Activated CD4-positive, CD25-positive, alpha-beta regulatory T cell (primary cell): ENCODE results near the gene MUC2.

Experiments used
- DNase-seq, 4 experiments: peaks; one replicate each; lab custom pipeline; 2025; lab: John Stamatoyannopoulos, UW

Gene MUC2

DNA sequence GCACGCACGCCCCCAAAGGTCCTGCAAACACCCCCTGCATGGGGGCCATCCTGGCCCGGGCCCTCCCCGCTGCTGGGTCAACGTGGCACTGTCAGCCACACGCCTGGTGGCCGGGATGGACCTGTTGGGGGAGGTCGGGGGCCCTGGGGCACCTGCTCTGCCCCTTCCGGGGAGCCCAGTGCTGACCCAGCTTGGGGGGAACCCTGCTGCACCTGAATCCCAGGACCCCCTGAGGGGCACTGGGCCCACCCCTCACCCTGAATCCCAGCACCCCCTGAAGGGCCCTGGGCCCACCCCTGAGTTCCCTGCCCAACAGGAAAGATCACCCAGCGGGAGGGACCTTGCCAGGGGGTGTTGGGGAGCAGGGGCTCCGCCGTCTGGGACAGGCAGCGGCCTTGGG is 37.7 kb upstream of the MUC2 start:
- no peak for DNase-seq

DNA sequence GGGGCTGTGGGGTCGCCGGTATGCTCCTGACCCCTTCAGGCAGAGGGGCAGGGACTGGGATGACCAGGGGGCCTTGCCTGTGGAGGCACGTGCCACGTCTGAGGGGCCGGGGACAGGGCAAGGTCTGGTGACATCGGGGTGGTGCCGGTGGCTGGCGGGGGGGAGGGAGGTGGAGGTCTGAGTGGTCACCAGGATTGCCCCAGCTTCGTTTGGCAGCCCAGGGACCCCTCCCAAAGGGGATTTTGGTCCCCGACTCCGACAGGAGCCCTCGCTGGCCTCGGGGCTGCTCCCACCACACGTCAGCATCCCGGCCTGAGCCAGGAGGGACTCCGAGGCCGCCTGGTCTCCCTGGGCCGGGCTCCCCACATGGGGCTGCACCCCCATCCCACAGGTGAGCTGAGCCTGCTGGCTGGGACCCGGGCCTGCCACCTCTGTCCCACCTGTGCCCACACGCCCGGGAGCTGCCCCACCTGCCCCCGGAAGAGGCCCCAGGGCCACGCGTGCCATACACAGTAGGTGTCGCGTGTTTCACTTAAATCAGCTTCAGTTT is 37.1 kb upstream of the MUC2 start:
- no peak for DNase-seq

DNA sequence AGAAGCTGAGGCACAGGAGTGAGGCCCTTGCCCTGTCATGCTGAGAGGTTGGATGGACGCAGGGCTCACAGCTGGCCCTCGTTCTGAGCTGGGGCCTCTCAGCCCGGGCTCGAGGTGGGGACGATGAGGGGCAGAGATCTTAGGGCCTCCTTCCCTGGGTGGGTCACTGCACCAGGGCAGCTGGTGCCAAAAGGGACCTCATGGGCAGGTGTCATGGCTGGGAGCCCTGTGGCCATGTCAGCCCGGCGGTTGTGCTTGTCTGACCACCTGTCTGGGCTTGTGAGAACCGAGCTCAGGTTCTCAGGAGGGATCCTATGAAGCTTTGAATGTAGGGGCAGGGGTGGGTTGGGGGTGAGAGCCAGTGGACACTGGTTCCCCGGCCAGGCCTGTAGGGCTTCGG is 36.3 kb upstream of the MUC2 start:
- no peak for DNase-seq

DNA sequence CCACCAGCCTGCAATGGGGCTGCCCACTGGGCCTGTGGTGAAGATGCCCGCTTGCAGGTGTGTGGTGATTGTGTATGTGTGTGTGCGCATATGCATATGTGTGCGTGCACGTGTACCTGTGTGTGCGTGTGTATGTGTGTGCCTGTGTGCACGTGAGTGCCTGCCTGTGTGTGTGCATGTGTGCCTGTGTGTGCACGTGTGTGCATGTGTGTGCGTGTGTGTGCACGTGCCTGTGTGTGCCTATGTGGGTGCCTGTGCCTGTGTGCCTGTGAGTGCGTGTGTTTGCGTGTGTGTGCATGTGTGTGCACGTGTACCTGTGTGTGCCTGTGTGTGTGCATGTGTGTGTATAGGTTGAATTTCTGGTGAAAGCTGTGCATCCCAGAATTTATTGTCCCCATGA is 35.8 kb upstream of the MUC2 start:
- no peak for DNase-seq

DNA sequence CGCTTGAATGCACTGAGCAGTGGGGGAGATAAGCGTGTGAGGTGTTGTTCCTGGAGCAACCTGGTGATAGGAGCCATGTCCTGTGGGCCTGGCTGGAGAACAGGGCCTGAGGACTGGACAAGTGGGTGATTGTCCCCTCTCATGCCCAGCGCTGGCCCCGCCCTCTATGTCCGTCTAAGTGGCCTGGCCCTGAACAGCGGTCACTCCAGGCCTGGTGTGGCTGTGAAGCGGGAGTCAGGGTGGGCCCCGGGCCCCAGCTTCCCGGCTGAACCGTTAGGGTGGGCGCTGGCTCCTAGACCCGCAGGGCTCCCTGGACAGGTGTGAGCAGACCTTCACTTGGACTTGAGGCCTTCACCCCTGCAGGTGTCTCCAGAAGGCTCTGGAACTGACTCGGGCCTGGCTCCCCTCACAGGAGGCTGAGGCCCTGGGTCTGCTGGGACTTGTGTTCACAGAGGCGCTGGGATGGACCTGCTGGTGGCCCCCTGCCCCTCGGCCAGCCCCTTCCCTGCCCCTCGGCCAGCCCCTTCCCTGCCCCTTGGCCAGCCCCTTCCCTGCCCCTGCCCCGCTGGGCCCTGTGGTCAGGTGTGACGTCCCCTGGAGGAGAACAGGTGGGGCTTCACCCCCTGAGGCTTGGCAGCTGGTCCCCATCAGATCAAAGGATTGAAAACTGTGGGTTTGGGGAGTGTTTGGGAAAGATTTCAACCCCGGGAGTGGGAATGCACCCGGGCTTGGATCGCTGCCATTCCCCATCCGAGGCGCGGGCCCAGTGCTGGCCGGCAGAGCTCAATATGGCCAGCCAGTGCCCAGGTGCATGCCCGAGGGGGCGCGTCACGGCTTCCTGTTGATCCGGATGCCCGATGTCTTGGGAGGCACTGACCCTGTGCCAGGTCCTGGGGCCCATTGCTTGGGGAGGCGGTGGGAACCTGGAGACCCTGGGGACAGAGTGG is 34.9 kb upstream of the MUC2 start:
- DNase-seq = no peak

DNA sequence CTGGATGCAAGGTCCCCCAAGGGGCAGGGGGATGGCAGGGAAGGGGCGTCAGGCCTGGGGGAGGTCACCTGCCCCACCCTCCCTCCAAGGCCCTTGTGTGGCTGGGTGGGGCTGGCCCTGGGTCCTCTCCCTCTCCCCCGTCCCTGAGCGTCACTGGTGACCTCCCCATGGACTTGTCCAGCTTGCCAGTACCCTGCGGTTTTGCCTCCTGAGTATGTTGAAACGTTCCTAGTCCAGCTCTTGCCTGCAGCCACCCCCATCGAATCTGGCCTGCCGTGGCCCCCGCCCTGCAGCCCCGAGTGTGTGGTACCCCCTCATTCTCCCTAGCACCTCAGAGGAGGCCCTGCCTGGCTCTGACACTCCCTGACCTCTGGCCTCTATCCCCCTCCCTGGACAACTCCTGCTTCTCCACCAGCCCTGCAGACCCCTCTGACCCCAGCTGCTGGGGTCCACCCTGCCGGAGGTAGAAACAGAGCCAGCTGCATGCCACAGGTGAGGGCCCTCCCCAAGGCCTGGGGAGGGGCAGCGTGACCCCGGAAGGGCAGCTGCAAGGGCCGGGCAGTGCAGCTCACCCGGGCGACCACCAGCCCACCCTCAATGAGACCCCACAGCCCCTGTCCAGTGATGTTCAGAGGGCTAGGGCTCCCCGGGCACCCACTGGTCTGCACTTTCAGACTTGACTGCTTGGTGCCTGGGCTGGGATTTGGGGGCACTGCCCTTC is 34.1 kb upstream of the MUC2 start:
- DNase-seq = no peak

DNA sequence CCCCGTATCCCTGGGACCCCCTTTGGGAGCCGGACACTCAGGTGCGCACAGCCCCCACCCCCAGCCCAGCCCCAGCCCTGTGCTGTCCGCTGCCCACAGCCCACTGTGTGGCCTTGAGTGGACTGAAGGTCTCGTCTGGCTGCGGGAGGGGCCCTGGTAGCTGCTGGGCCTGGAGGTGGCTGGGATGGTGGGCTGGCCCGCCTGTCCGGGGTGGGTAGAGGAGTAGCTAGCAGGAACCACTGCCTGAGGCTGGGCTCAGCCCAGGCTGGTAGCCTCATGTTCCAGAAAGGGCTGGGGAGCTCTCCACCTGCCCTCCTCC is 33.6 kb upstream of the MUC2 start:
- DNase-seq = no peak

DNA sequence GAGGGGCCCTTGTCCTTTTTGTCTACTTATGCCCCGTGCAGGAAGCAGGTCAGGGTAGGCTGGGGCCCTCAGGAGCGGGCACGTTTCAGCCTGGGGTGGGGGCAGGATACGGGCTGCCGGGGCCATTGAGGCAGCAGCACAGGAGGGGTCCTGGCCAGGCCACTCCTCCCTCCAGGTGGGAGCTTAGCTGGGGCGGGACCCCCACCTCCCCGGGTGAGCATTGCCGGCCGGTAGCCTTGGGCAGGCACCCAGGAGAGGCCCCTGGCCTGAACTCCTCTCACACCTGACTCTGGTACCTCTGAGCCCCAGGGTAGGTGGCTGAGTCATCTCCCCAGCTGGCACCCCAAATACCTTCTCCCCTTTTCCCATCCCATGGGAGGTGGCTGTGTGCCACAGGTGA is 33.2 kb upstream of the MUC2 start:
- no peak for DNase-seq

DNA sequence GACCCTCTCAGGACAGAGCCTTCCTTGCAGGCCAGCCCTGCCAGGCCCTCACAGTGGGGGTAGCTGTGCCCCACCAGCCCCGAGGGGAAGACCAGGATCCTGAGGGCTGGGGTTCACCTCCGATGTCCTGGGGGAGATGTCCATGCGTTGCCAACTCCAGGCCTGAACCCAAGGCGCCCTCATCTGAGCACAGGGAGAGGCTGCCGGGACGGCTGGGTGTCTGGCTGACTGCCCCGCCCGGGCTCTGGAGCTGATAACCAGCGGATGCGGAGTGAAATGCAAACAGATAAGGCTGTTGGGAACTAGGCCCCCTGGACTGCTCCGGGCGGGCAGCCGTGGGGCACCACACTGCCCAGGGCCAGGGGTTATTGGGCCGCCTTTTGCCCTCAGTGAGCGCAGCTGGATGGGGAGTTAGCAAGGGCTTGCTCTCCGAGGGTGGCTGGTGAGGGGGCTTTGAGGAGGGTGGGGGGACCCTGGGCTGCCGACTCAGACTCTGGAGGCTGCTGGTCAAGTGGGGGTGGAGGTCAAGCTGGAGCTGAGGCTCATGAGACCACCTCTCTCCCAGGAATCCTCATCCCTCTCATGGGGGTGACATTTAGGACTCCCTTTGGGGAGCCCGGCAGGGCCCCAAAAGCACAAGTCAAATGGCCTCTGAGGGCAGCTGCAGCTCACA is 32.6 kb upstream of the MUC2 start:
- no peak for DNase-seq

DNA sequence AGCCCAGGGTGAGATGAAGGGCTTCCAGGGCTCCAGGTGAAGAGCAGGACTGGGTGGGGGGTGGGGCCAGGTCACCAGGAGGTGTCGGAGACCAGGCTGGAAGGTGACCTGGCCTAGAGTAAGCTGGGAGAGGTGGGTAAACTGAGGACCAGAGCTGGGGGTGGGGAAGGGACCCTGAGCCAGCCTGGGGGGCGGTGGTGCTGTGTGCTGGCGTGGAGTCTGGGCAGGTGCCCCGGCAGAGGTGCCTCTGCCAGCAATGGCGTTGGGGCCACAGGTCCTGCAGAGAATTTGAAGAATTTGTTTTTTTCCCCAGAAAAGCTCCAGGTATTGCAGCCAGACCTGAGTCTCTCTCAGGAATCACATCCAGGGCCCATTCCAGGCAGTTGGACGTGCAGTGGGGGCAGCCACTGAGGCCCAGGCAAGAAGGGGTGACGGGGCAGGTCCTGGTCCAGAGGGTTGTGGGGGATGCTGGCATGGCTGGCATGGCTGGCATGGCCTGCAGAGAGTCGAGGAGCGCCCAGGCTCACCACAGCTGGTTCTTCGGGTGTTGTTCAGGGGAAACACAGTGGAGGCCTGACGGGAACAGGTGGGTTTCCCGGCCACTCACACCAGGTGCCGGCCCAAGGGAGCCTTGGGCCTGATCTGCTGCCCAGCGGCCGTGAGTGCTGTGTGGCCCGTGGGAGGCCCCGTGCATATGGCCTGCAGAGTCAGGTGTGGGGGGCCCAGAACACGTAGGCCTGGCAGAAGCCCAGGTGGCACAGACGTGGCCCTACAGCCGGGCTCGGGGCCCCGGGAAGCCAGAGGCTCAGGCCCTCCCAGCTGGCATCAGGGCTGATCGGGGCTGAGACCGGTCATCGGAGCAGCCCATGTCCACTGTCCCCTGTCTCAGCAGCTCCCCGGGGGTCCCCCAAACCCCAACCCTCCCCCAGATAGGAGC is 31.8 kb upstream of the MUC2 start:
- DNase-seq = no peak

DNA sequence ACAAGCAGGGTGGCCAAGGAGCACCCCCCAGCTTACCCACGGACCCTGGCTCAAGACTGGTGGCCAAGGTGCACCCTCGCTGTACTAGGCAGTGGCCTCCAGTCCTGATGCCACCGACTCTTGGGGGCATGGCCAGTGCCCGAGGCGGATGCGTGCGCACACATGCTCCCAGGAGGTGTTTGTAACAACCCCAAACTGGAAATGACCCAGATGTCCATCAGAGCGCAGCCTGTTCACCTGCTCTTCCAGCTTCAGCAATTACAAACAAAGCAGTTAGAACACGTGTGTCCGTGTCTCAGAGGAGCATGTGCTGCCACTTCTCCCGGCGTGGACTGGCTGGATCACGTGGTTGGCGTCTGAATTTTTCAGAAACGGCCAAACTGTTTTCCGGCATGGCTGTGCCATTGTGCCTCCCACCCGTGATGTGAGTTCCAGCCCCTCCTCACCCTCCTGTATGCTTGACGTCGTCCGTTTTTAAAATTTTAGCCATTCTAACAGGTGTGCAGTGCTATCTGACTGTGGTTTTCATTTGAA is 31.0 kb upstream of the MUC2 start:
- DNase-seq = no peak

DNA sequence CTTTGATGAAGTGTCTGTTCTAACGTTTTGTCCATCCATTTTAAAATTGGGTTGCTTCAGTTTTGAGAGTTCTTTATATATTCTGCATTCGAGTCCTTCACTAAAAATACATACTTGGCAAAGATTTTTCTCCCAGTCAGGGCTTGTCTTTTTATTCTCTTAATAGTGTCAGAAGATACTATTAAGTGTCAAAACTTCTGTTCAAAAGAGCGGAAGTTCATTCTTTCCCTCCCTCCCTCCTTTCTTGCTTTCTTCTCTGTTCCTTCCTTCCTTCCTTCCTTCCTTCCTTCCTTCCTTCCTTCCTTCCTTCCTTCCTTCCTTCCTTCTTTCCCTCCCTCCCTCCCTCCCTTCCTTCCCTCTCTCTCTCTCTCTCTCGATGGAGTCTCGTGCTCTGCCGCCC is 30.5 kb upstream of the MUC2 start:
- DNase-seq = no peak

DNA sequence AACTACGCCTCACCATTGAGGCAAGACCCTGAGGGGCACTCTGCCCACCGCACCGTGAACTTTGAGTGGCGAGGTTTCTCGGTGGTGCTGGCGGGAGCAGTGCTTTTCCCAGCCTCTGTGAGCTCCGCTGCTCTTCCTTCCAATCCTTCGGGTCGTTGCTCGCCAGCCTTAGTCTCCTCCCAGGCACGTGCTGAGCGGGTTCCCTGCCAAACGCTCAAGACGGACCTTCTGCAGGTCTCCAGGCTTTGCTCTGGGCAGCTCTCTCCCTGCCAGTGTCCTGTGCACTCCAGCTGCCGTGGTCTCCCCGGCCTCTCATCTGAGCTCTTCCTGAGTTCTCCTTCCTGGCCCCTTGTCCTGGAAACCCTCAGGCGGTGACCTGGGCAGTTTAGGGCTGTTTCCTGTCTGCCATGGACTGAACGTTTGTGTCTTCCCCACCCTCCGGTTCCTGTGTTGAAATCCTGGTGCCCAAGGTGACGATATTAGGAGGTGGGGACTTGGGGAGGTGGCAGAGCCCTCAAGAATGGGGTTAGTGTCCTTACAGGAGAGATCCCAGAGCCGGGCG is 27.0 kb upstream of the MUC2 start:
- no peak for DNase-seq

DNA sequence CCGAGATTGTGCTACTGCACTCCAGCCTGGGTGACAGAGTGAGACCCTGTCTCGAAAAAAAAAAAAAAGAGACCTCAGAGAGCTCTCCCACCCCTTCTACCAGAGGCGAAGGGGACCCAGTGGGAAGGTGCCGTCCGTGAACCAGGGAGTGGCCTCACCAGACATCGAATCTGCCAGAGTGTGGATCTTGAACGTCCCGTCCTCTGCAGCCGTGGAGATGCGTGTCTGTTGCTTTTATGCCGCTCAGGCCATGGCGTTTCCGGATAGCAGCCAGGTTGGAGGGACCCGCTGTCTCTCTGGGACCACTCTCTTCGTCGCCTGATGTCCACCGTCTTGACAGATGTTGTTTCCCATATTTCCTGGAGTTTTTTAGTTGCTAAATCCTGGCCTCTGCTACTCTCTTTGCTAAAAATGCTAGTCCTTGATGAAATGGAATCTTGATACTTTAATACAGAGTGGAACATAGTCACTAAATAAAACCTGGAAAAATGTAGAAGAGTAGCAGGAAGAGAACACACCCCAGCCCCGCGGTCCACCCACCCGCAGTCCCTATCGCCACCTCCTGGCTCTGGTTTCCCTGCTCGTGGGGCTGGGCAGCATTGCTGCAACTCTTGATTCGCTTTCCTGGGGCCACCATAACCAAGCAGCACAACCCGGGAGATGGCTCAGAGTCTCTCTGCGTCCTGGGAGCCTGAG is 26.2 kb upstream of the MUC2 start:
- DNase-seq = no peak

DNA sequence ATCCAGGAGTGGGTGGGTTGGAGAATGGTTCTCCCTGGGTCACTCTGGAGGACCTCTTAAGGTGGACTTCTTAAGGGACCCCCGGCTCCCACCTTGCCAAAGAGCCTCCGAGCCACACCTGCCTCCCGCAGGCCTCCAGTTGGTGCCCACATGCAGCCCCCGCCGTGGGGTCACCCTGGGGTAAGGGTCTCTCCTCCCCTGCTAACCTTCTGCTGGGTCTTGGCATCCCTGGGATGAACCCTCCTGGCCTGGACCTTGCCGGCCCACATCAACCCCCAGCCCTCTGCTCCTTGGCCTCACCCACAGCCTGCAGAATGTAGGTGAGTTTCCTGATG is 25.6 kb upstream of the MUC2 start:
- DNase-seq = no peak

DNA sequence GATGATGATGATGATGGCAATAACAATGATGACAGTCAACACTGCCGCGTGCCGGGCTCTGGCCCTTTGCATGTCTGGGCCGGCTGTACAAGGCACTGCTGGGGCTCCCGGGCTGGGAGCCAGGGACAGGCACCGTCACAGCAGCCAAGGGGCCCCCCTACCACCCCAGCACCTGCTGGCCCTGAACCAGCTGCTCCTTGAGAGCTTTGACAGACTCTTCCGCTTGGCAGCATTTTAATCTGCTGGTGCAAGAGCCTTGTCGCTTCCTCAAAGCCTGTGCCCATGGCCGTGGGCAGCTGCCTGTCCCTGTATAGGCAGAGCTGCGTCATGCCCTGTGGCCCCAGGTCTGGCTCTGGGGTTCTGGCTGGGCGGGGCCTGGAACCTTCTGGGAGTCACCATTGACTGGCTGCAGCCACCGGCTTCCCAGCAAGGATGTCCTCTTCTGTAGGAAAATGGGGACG is 25.2 kb upstream of the MUC2 start:
- no peak for DNase-seq

DNA sequence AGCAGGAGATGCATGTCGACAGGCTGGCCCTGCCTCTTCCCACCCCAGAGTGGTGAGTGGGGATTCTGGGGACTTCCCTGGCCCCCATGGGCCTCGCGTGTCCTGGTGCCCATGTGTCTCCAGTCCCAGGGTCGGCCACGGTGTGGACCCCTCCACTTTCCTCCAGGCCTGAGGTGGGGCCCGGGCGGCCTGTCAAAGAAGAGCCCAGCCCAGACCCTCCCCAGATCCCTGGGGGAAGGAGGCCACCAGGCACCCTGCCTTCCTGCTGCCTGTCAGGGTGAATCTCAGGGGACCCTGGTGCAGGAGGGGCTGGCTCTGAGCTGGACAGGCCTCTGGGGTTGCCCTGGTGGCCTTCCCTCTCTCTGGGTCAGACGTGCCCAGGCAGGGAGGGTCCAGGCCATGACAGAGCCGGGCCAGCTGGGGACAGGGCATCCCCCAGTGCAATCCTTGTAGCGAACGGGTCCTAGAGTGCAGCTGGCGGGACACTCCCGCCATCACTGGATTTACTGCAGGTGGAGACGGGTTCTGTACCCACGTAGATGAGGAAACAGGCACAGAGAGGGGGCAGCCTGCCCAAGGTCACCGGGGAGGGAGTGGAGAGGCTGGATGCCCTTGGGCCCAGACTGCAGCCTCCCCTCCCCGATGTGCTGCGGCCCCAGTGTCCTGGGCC is 24.6 kb upstream of the MUC2 start:
- no peak for DNase-seq

DNA sequence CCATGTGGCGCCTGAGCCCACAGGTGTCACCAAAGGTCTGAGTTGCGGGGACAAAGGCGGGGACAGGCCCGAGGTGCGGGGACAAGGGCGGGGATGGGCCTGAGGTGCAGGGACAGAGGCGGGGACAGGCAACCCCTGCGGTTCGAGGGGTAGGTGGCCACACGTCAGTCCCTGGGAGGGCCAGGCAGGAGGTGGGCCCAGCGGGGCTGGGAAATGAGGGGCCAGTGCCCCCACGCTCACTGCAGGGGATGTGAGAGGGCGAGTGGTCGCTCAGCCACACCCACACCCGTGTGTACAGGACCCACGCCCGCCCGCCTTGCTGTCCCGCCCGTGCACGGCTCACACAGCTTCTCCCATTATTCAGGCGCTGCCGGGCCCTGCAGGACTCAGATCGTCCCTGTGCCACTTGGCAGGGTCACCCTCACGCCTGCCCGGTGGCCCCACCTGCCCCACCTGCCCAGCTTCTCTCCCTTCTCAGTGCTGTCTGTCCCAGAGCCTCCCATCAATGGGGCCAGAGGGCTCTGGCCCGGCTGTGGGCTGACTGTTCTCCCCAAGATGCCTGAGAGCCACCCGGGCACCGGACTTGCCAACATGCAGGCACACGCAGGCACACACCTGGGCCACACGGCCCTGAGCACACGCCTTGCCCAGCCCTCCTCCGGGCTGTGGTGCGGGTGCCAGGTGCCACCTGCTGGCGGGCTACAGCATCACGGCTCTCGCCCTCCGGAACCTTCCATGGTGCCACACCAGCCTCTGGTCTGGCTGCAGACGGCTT is 23.9 kb upstream of the MUC2 start:
- DNase-seq = peak; percentile 29 to 51 (median 48)
